HG03108 (cell line): ENCODE results near the gene CCDC33.

Experiments
- ATAC-seq: cut with Tn5 transposase; IDR thresholded peaks from one replicate; pipeline ENCODE4 v1.9.1; 2021; ENCODE audit warnings: moderate library complexity; ENCODE audit not compliant: unreplicated experiment

CCDC33 gene

DNA sequence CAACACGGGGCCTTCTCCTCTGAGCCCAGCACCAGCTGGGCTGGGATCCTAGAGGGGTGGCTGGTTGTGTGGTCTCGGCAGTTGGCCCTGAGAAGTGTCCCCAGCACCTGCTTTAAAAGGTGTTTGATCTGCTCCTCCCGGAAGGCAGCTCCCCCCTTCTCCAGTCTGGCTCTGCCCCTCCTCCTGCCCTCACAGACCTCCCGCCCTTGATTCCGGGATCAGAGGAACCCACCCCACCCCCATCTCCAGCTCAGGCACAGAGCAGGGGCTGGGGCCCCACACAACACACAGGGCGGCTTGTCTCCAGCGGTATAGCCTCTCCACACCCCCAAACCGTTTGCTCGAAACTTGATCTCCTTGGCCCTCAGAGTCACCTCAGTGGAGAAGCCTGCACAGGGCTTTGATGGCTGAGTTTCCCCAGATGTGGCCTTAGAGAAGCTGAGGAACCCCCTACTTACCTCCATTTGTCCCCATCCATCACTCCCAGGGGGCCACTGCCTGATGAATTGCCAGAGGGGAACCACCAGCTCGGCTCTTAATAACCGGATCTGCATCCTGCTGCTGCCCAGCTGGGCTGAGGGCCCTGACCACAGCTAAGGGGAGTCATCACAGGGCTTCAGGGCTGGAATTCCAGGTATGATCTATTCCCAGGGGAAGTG, 27.1 kb upstream of the CCDC33 start:
- ATAC-seq = no peak

DNA sequence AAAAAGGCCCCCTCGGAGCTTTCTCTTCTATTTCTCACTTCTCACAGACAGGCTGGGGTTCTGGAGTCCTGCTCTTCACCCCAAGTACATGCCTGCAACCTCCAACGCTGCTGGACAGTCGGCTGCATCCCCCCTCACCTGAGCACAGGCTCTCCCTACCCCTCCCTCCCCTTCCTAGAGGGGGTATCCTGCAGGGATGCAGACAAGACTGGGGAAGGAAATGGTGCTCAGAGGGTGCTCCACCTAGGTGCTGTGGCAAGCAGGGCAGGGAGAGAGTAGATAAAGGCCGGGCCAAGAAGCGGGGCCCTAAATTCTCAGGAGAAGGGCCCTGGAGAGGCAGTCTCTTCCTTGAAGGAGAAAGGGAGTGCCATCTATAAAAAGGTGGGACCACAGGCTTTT, 26.6 kb upstream of the CCDC33 start:
- no peak for ATAC-seq

DNA sequence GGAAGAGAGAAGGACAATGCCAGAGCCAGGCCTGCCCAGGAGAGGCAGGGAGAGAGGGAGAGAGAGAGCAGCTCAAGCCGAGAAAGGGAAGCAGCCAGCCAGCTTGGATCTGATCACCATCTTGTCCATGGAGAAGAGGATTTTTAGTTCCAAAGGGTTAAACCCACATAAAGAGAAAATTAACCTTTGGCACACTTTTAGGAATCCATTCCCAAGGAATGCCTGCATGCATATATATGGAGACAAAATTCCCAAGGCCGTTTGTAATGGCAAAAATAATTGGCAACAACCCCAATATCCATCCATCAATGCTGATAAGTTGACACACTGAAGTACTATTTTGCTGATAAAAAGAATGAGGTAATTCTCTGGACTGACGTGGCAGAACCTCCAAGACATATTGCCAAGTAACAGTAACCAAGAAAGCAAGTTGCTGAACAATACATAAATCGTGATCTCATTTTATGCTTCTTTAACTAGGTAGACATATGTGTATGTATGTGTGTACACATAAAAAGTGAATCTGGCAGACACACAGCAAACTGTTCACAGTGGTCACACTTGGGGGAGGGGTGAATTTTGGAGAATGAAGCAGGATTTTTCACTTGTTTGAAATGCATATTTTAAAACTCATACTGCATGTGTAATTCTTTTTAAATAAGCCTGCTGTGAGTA, 26.0 kb upstream of the CCDC33 start:
- ATAC-seq = no peak

DNA sequence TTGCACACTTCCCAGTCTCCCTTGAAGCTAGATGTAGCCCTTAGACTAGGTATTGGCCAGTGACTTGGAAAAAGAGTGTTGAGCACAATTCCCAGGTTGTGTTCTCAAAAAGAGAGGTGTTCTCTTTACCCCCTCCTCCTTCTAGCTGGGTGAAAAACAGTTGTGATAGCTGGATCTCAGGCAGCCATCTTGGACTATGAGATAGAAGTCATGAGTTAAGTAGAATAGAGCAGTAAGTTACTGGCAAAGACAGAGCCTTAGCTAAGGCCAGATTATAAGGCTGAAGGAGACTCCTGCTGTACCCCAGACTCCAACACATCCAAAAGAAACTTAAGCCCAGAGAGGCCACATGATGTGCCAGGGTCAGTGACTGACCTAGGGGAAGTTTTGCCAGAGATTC, 25.4 kb upstream of the CCDC33 start:
- no peak for ATAC-seq

DNA sequence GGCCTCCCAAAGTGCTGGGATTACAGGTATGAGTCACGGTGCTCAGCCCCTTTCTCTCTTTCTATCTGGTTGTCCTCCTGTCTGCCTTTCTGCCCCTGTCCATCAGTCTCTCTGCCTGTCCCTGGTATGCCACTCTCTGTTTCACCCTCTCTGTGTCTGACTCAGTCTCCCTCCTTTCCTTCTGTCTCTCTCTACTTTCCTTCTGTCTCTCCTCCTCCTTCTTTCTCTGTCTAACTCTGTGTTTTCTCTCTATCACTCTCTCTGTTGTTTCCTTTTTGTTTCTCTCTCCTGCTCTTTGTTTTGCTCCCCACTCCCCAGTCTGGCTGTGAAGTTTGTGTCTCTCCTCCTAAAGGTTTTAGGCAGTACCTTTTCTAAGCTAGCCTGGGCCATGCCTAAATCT, 24.5 kb upstream of the CCDC33 start:
- ATAC-seq = no peak

DNA sequence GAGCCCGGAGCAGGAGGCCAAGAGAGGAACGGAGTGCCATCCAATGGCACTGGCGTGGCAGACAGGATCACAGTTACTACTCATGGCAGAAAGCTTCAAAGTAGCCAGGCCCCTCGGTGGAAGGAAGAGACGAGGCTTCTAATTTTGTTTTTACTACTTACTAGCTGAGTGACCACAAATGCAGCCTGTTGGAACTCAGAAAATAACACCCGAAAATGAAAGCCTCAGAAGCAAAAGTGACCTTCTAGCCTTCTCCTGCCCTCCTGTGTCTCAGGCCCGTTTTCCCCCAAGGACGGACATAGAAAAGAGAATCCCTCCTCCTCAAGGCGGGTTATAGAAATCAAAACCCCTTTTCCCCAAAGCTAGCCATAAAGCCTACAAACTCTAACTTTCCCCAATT, 23.6 kb upstream of the CCDC33 start:
- ATAC-seq = no peak

DNA sequence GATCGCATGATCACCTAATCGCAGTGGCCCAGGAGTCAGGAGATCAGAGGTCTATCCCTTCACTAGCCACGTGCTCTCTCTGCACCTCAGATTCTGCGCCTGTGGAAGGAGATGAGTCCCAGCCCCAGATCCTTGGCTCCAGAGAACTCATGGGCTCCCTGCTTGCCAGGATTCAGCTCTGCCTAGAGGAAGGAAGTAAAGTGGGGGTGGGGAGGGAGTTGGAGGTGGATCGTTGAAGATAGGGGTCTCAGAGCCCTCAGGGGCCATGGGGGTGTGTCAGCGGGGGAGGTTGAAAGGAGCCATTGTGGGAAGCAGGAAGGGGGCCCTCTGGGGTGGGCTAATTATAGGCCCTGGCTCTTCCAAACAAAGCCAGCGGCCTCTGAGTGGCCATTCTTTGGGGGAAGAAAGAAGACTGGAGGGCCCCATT, 22.3 kb upstream of the CCDC33 start:
- no peak for ATAC-seq

DNA sequence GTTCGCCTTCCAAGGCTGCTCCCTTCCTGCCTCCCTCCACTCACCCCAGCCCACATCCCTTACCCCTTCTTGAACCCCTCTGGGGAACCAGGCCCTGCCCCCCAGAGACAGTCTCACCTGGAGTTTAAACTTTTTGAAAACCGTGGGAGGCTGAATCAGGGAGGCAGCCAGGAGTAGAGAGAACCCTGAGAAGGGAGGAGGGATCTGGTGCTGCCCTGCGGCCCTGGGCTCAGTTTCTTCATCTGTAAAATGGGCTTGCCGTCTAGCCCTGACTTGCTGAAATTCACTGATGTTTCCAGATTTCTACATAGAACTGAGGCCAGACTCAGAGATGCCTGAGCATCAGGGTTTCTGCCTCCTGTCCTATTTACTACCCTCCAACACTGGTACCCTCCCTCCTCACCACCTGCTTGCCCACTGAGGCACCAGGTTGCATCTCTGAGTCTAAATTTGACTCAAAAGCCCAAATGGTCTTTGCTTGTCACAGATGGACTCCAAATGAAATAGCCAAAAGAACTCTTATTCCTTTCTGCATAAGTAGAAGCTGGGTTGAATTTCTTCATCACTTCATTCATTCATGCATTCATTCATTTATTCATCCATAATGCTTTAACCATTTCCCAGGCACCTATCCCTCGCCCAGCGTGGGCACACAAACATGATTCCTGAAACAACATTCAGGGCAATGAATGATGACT, 21.7 kb upstream of the CCDC33 start:
- no peak for ATAC-seq

DNA sequence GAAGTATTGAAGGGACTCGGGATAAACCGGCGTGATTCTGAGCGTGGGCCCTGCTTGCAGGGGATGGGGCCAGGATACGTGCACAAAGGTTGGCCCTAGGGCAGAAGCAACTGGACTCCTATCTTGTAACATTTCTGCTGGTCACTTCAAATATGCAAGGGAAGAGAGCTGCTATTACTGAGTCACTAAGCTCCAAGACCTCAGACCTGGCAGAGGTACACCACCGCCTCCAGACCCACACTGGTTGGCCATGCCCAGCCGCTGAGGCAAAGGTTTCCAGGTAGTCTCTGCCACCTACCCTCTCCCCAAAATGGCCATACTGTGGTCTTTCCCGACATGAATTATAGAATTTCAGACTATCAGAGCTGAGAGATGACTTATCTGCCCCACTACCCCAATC, 20.2 kb upstream of the CCDC33 start:
- no peak for ATAC-seq

DNA sequence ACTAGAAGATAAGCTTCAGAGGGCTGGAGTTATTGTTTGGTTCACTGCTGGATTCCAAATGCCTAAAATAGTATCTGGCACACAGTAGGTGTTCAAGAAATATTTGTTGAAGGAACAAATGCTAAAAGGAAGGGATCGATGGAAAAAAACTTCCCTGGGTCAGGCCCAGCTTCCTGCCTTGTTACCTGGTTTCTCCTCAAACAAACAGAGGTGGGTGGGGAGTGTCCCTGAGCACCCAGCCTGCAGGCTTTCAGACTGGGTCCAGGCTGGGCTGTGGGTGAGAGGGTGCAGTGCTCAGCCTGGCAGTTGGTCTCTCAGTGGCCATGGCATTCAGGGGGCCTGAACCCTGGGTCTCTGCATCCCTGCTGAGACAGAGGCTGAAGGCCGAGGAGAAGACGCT, 19.2 kb upstream of the CCDC33 start:
- ATAC-seq = no peak

DNA sequence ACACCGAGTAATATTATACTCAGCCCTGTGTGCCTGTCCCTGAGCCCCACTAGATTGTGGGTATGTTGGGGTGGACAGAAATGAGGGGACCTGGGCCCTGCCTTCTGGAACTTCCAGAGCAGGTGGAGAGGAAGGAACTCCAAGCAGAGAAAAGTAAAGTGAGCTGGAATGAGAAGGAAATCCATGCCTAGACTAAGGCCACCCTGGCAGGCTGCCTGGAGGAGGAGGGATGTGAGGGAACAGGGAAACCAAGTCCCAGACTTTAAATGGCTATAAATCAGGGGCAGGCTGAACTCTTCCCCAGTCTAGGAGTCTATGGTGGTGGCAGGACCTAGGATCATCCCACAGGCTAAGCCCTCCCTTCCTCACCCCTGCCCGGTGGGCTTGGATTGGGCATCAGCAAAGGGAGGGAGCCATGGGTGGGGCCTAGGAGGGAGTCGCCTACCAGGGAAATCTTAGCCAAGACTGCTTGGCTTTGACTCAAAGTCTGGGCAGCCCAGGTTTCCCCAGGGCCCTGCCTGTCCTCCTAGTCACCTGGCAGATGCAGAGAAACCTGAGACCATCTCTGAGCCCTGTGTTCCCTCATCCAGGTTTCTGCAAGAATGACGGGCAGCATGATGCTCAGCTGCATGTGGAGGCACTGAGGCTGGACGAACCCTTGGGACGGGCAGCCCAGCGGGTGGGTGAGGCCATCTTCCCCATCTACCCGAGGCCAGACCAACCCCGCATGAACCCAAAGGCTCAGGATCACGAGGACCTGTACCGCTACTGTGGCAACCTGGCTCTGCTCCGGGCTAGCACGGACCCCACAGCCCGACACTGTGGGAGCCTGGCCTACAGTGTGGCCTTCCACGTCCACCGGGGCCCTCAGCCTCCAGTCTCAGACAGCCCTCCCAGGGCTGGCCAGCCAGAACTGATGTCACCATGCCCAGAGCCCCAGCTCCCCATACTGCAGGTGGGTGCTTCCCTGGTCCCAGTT, 17.9 kb upstream of the CCDC33 start:
- ATAC-seq = no peak

DNA sequence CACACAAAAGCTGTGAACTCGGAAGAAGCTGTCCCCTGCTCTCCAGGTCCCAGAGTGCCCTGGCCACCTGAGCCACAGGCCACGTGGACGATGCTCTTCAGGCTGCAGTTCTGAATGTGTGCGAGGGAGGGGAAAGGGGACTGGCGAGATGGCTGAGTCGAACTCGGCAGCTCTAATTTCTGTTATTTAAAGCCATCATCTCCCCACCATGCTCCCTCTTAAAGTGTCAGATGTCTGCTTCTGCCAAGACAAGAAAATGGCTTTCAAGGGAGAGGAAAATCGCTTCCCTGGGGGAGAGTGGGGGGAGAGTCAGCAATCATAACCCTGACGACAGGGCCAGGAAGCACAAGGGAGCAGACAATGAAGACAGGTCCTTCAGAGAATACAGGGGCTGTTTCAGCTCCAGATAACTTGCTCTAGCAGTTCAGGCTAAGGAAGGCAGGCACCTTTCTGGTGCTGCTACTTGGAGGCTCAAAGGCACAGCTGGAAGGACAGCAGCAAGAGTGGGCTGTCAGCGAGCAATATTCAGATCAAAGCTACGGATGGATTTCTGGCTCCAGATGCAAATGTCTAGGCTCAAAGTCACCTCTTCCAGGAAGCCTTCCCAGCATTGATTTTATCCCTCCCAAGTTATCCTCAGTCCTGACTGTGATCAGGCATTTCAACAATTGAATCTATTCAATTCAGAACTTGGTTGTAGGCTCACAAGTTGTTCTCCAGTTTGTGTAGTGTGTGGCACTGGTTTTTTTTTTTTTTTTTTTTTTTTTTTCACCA, 15.5 kb upstream of the CCDC33 start:
- ATAC-seq = no peak

DNA sequence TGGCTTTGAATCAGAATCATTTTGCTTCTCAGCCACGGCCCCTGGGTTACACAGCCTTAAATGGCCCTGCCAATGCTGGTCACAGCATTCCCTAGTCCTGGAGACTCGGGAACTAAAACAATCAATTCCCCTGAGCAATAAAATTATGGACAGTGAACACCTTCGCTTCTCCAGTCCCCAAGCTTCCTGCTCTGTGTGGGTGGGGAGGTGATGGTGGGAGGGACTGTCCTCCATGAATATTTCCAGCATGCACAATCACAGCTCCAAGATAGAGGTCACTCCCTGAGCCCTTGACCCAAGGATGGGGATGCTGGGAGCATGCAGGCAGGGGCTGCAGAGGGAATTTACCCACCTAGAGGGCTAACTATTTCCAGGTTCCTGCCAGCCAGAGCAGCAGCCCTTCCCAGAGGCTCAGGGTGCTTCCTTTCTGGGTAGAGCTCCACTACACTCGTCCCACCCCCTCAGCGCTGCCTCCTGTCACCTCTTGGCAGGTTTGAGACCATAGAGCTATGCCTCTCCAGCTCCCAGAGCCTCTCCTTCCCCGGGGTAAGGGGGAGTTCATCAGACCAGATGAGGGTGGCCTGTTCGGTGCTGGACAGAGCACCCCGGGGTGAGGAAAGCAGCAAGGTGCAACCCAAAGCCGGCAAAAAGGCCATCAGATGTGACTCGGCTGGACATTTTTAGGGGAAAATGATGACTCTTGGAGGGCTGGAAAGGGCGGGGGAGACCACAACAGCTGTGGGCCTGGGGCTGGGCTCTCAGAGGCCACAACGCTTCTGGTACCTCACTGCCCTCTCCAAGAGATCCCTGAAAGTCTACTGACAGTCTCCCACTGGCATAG, 14.5 kb upstream of the CCDC33 start:
- ATAC-seq = no peak

DNA sequence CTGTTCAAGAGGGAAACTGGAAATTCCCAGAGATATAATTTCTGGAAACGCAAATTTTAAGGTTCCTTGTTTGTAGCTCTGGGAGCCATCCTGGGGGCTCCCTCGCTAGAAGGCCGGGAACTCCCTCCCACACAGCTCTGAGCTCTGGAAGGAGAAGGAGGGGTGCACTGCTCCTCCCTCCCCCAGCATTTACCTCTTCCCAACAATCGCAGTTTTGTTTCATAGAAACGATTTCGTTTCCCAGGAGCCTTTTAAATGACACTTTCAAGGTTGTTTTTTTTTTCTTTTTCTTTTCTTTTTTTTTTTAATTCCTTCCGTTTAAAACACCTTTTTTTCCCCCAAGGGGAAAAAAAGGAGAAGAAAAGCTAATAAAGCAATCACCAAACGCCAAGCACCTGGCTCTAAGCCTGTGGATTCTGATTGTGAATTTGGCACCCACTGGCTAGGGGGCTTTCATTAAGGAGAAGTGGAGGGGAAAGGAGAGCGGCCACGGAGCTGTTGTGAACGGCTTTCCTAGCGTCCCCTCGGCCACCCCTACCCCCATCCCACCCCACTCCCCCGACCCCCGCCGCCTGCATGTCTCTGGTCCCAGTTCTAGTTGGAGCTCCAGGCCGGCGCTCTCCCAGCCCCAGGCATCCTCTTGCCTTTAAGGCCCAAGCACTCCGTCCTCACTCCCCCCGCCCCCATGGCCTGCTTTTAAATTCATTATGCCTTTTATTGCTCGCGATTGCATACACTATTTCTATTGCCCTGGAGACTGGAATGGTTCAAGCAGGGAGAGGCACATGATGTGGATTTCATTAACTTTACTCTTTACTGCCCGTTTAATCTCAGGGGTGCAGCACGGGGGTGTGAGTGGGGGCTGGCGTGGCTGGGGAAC, 13.6 kb upstream of the CCDC33 start:
- no peak for ATAC-seq

DNA sequence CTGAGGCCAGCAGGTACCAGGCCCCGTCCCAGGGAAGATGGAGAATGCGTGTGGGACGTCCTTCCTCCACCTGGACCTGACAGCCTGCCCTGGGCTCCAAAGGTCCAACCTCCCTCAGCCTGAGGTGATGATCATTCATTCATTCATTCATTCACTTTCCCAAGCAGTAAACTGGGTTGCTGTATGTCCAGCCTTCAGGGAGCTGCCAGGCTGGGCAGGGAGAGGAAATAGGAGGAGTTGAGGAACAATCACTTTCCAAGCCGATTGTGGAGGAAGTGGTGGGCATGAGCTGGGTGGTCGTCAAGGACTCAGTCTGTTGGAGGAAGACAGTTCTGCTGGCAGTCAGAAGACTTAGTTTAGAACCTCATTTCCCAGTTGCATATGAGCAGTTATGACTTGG, 10.2 kb upstream of the CCDC33 start:
- ATAC-seq = no peak

DNA sequence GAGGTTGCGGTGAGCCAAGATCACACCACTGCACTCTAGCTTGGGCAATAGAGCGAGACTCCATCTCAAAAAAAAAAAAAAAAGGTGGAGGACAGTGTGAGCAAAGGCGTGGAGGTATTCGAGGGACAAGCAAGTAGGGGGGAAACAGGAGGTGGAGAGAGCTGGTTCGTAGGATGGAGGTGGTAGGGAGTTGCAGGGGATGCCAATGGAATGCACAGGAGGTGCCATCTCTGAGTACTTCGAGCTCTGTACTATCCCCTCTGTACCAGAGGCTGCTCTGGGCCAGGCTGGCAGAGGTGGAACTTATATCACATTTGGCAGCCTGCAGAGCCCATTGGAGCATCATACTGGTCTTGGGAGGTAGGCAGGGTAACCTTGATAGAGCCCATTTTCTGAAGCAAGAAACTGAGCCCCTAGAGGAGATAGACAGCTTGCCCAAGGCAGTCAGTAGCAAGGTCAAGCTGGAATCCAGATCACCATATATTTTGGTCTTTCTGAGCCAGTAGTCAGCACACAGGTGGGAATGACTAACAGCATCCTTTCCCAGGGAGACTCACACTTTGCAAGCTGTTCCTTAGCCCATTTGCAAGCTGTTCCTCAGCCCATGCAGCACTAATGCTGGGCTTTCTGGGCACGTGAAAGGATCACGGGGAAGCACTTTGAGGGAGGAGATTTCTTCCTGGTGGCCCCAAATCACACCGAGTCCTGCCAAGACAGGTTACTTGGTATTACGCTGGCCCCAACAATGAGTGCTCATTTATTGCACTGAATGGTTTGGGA, 9.2 kb upstream of the CCDC33 start:
- ATAC-seq = no peak

DNA sequence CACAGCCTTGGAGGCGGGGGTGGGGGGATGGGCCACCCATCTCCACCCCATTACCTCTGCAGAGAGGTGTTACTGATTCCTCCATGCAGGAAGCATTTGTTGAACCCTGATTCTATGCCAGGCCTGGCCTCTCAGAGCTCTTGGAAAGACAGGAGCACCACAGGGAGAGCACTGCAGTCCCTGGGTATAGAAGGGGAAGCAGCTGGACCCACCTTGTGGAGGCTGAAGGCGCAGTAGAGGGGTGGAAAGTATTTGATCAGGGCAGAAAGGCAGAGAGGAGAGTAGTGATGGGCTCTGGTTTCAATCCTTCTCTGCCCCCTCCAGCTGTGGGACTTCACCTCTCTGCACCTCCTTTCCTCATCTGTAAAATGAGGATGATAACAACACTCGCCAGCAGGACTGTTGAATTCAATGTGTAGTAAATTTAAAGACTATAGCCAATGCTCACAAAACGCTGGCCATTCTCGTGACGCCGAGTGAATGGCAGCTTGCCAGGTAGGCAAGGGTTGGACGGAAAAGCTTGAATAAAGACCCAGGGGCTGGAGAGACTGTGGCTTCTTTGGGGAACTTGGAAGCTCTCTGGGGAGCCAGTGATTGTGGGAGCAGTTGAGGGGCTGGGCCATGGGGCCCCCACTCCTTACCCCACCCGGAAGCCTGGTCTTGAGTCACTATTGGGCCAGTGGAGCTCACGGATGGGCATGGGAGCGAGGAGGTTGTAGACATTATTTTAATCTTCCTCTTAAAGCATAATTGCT, 8.0 kb upstream of the CCDC33 start:
- ATAC-seq = no peak
